Activated B cell treated with CpG ODN at 0.5 μM for 24 hours (primary cell): ENCODE results near the gene SLF2. TPM values are rescaled to one million over a fixed set of nuclear protein-coding genes. Genes with fewer than 3 reads are reported as not detected.
A peak's percentile ranks its signal among the peaks of the same experiment; 100 is the strongest.

Experiments
- ATAC-seq: fragments of 200-7000 bp; cut with Tn5 transposase; one replicate; pipeline ENCODE4 v1.10.0; 2021; ENCODE audit warnings: low read depth, mild to moderate bottlenecking, moderate library complexity
- CTCF ChIA-PET: fragments of 350-600 bp; sonication (Branson Sonifier 250); formaldehyde crosslinking; loops from one replicate; lab custom pipeline; 2021; ENCODE audit warnings: antibody characterized with exemption; lab: Charles Lee
- POLR2A ChIA-PET: fragments of 350-600 bp; sonication (Branson Sonifier 250); formaldehyde crosslinking; loops from one replicate; lab custom pipeline; 2021; ENCODE audit warnings: antibody characterized with exemption; lab: Charles Lee
- DNase-seq: peaks from one replicate; pipeline ENCODE4 v3.0.0; 2022
- H3K27ac Mint-ChIP-seq: one replicate; pipeline ENCODE4 v1.8.0; 2020; ENCODE audit warnings: mixed read lengths
- H3K27me3 Mint-ChIP-seq: one replicate; pipeline ENCODE4 v1.8.0; 2021; ENCODE audit warnings: mixed read lengths
- H3K36me3 Mint-ChIP-seq: one replicate; pipeline ENCODE4 v1.8.0; 2021; ENCODE audit warnings: low read depth, mixed read lengths
- H3K4me1 Mint-ChIP-seq: one replicate; pipeline ENCODE4 v1.8.0; 2021; ENCODE audit warnings: mixed read lengths
- H3K4me3 Mint-ChIP-seq: one replicate; pipeline ENCODE4 v1.8.0; 2020; ENCODE audit warnings: mild to moderate bottlenecking, mixed read lengths
- H3K9me3 Mint-ChIP-seq: one replicate; pipeline ENCODE4 v1.8.0; 2020; ENCODE audit warnings: mixed read lengths
- CTCF ChIP-seq: fragments of 200-600 bp; IDR thresholded peaks from one replicate; pipeline ENCODE4 v1.8.0; 2022; ENCODE audit warnings: antibody characterized with exemption, mild to moderate bottlenecking
- intact Hi-C: fragments of 100-400 bp; cut with micrococcal nuclease; formaldehyde crosslinking; loops from one replicate; pipeline ENCODE4 v1.15.1; 2024
- total RNA-seq: library from RNA; stranded (reverse); gene quantifications from 2 replicates; pipeline ENCODE4 v1.2.3, GENCODE V29; 2022

The SLF2 gene, protein sequence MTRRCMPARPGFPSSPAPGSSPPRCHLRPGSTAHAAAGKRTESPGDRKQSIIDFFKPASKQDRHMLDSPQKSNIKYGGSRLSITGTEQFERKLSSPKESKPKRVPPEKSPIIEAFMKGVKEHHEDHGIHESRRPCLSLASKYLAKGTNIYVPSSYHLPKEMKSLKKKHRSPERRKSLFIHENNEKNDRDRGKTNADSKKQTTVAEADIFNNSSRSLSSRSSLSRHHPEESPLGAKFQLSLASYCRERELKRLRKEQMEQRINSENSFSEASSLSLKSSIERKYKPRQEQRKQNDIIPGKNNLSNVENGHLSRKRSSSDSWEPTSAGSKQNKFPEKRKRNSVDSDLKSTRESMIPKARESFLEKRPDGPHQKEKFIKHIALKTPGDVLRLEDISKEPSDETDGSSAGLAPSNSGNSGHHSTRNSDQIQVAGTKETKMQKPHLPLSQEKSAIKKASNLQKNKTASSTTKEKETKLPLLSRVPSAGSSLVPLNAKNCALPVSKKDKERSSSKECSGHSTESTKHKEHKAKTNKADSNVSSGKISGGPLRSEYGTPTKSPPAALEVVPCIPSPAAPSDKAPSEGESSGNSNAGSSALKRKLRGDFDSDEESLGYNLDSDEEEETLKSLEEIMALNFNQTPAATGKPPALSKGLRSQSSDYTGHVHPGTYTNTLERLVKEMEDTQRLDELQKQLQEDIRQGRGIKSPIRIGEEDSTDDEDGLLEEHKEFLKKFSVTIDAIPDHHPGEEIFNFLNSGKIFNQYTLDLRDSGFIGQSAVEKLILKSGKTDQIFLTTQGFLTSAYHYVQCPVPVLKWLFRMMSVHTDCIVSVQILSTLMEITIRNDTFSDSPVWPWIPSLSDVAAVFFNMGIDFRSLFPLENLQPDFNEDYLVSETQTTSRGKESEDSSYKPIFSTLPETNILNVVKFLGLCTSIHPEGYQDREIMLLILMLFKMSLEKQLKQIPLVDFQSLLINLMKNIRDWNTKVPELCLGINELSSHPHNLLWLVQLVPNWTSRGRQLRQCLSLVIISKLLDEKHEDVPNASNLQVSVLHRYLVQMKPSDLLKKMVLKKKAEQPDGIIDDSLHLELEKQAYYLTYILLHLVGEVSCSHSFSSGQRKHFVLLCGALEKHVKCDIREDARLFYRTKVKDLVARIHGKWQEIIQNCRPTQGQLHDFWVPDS
- 29.9 and 35.5 TPM in 2 replicates for total RNA-seq

GRCh38 chr10:100912605-100913469 is at the start of gene SLF2:
TSS of gene SLF2 (plus strand) at chr10:100912963. CDS start at chr10:100913111, 148 bp downstream.
- H3K4me1 Mint-ChIP-seq, result peaks cover 33% of the 10 kb centered on the region
- H3K4me3 Mint-ChIP-seq, result peak within 1 kb of the TSS; percentile 99
- CTCF ChIA-PET, result no interaction called here
- intact Hi-C loops, result loop anchor here (1.0 to 5.0 kb wide), 6 partner anchors 84 to 1180 kb away; partner anchors contain the start of genes COX15, CUTC, ERLIN1 and HIF1AN
- no peaks in the 10 kb centered on the region for H3K27me3 Mint-ChIP-seq
- peaks cover 31% of the 10 kb centered on the region for H3K36me3 Mint-ChIP-seq
- POLR2A ChIA-PET, result interaction anchor here (0.5 to 2.3 kb wide), 9 partner anchors 21 to 747 kb away, joined by 3 to 6 read pairs (median 3); partner anchors contain the start of genes HIF1AN, MRPL43, PDZD7 and SFXN3
- no peak for TF ChIP-seq CTCF
- DNase-seq, result peak; percentile 82
- H3K27ac Mint-ChIP-seq, result peak within 1 kb of the TSS; percentile 96
- peak; percentile 97 for ATAC-seq
- H3K9me3 Mint-ChIP-seq, result no peaks in the 10 kb centered on the region

GRCh38 chr10:100863433-100863832 is 49.3 kb upstream of the SLF2 start:
- H3K4me3 Mint-ChIP-seq, result no peak overlapping the region
- CTCF ChIA-PET, result no interaction called here

DNA sequence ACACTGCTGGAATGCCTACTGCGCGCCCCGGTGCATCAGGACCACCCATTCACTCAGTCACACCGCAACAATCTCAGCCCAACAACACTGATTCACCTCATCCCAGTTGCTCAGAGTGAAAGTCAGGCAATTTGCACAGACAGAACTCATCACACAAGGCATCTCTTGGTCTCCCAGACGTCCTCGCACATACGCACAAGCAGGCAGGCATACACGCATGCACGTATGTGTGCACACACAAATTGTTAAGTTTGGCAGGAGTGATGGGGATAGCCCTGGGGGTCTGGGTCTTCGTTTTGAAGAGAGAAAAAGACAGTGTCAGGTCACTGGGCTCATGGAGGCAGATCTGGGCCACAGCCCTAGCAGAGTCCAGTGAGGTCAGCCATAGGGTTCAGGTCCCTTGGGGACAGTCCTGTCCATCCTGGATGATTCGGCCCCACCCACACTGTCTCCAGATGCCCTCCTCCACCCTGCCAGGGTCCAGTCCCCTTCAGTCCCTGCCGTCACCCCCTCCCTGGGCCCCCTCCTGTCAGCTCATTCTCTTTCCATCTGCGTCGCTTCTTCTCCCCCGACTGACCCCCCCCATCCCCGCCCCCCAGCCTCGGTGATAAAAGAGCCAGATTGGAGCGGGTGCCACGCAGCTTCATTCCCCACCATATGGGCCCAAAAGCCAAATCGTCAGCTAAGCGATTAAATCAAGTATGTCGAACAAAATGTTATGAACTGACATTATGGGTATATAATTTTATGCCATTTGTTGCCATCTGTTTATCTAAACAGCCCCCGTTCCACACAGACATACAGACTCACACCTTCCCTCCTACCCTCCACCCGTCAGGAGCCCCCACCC is 48.5 kb upstream of the SLF2 start:
- H3K27me3 Mint-ChIP-seq, result peaks cover 50% of the 10 kb centered on the region
- no peak for TF ChIP-seq CTCF
- no peak overlapping the region for H3K4me3 Mint-ChIP-seq
- no peaks in the 10 kb centered on the region for H3K4me1 Mint-ChIP-seq
- ChIA-PET CTCF (no interaction called here), POLR2A (no interaction called here)
- intact Hi-C loops, result no loop called here
- no peaks in the 10 kb centered on the region for H3K9me3 Mint-ChIP-seq
- no peaks in the 10 kb centered on the region for H3K36me3 Mint-ChIP-seq
- ATAC-seq (no peak), DNase-seq (no peak)
- H3K27ac Mint-ChIP-seq, result no peak overlapping the region

More at GRCh38 chr10:100863433-100863832, 49.3 kb upstream of the SLF2 start:
- Mint-ChIP-seq H3K27ac (no peak overlapping the region), H3K36me3 (no peaks in the 10 kb centered on the region), H3K4me1 (no peaks in the 10 kb centered on the region), H3K9me3 (no peaks in the 10 kb centered on the region), H3K27me3 (peaks cover 55% of the 10 kb centered on the region)
- ATAC-seq, result no peak
- intact Hi-C loops, result no loop called here
- no peak for TF ChIP-seq CTCF
- DNase-seq, result no peak
- POLR2A ChIA-PET, result no interaction called here

DNA sequence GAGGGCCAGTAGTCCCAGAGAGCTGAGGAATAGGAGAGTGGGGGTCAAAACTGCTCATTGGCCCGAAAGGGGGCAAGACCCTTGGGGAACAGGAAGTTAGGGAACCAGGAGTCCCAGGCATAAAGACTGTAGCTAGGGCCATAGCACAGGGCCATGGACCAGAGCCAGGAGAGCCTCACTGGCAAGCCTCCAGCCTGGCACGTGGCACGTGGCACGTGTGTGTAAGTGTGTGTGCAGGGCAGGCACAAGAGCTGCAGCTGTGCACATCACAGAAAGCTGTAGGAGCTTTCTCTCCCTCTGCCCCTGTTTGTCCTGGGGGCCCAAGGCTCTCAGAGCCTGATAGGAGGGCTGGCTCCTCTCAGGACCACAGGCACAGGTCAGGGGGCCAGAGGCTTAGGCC is 47.8 kb upstream of the SLF2 start:
- Mint-ChIP-seq H3K9me3 (no peaks in the 10 kb centered on the region), H3K27ac (no peak overlapping the region), H3K27me3 (peaks cover 50% of the 10 kb centered on the region), H3K4me3 (no peak overlapping the region), H3K4me1 (no peaks in the 10 kb centered on the region), H3K36me3 (no peaks in the 10 kb centered on the region)
- POLR2A ChIA-PET, result no interaction called here
- intact Hi-C loops, result no loop called here
- ATAC-seq (no peak), DNase-seq (no peak)
- no peak for TF ChIP-seq CTCF
- CTCF ChIA-PET, result no interaction called here
